ENCODE results near the gene ATP2C1.

- no peak for TF ChIP-seq CTCF (IDR thresholded peaks at IDR 0.05; ENCODE audit: extremely low read depth in 1 of 2, insufficient read depth in 1 of 2, low read depth in 1 of 2, low read length in 2 of 2)
- no peak for TF ChIP-seq POLR2AphosphoS5 (IDR thresholded peaks at IDR 0.05; ENCODE audit: insufficient read depth, low read depth, low read length)
- TF ChIP-seq EZH2 (IDR thresholded peaks at IDR 0.05; ENCODE audit: borderline replicate concordance, low read depth, low read length, severe bottlenecking) = no peak
- no peak for TF ChIP-seq POLR2A (IDR thresholded peaks at IDR 0.05; ENCODE audit: low read depth, low read length)
- no peak for TF ChIP-seq JUN (IDR thresholded peaks at IDR 0.05; ENCODE audit: borderline replicate concordance, insufficient read depth, insufficient read length, low read depth)
Observed at GRCh38 chr3:130865489-130865888, 28.4 kb upstream of the ATP2C1 start.

Data from endothelial cell of umbilical vein (primary cell).